Stimulated activated CD4-positive, alpha-beta T cell treated with anti-CD3 and anti-CD28 coated beads, Interleukin-1b, Interleukin-23, amount 100 ng/mL, for 4 hours (primary cell): ENCODE data around the gene FAM111A.

Experiments used
- DNase-seq, 2 donors: peaks; one replicate each; pipeline ENCODE4 v3.0.0-alpha.2; 2020; ENCODE audit warnings: low read depth in 2 of 2

FAM111A gene

GRCh38 chr11:59179121-59179520, 36.5 kb downstream of the FAM111A start:
- no peak for DNase-seq

GRCh38 chr11:59180168-59180776, 37.6 kb downstream of the FAM111A start:
- DNase-seq, result no peak

- no peak for DNase-seq
These were observed 38.3 kb downstream of the FAM111A start for GRCh38 chr11:59180907-59181306.

GRCh38 chr11:59181746-59182456, 39.2 kb downstream of the FAM111A start:
- DNase-seq, result no peak

- DNase-seq, result no peak
These were observed 39.9 kb downstream of the FAM111A start for GRCh38 chr11:59182457-59183151.

- DNase-seq, result no peak
These were observed 41.1 kb downstream of the FAM111A start for GRCh38 chr11:59183771-59184170.

- DNase-seq, result no peak
These were observed 42.2 kb downstream of the FAM111A start for GRCh38 chr11:59184691-59185339.

GRCh38 chr11:59185386-59185945, 42.8 kb downstream of the FAM111A start:
- DNase-seq, result no peak

- DNase-seq, result peak; percentile 36 to 45
These were observed 43.5 kb downstream of the FAM111A start for GRCh38 chr11:59186130-59186594.

- DNase-seq, result no peak
These were observed 44.4 kb downstream of the FAM111A start for GRCh38 chr11:59187035-59187434.

- DNase-seq, result no peak
These were observed 44.9 kb downstream of the FAM111A start for GRCh38 chr11:59187587-59187986.

GRCh38 chr11:59188954-59189353, 46.3 kb downstream of the FAM111A start:
- no peak for DNase-seq

- DNase-seq, result no peak
These were observed 47.3 kb downstream of the FAM111A start for GRCh38 chr11:59189986-59190385.

- no peak for DNase-seq
These were observed 48.4 kb downstream of the FAM111A start for GRCh38 chr11:59191095-59191494.

- no peak for DNase-seq
These were observed 49.2 kb downstream of the FAM111A start for GRCh38 chr11:59191890-59192289.

- DNase-seq, result no peak
These were observed 49.9 kb downstream of the FAM111A start for GRCh38 chr11:59192446-59193020.

- no peak for DNase-seq
These were observed 51.0 kb downstream of the FAM111A start for GRCh38 chr11:59193587-59194130.

GRCh38 chr11:59195586-59195985, 52.9 kb downstream of the FAM111A start:
- no peak for DNase-seq

GRCh38 chr11:59196777-59197176, 54.1 kb downstream of the FAM111A start:
- DNase-seq, result no peak

- no peak for DNase-seq
These were observed 55.3 kb downstream of the FAM111A start for GRCh38 chr11:59197991-59198390.

GRCh38 chr11:59198726-59199125, 56.1 kb downstream of the FAM111A start:
- no peak for DNase-seq
